ES-I3 (cell line): Measurements from ENCODE around the gene EN2.

Source experiments
- H3K36me3 ChIP-seq: 2 replicates; pipeline ENCODE4 v1.6.1; 2013; ENCODE audit warnings: mild to moderate bottlenecking, low read length, control low read depth, moderate library complexity; ENCODE audit not compliant: insufficient read depth
- H3K4me1 ChIP-seq: 2 replicates; pipeline ENCODE4 v1.6.1; 2013; ENCODE audit warnings: mild to moderate bottlenecking, control low read depth, low read length; ENCODE audit not compliant: insufficient read depth
- H3K9ac ChIP-seq: 2 replicates; pipeline ENCODE4 v1.6.1; 2013; ENCODE audit warnings: low read depth, mild to moderate bottlenecking, low read length, moderate library complexity
- H3K9me3 ChIP-seq: 2 replicates; pipeline ENCODE4 v1.6.1; 2013; ENCODE audit warnings: mild to moderate bottlenecking, low read length, moderate library complexity; ENCODE audit not compliant: control insufficient read depth, insufficient read depth

The EN2 gene

DNA sequence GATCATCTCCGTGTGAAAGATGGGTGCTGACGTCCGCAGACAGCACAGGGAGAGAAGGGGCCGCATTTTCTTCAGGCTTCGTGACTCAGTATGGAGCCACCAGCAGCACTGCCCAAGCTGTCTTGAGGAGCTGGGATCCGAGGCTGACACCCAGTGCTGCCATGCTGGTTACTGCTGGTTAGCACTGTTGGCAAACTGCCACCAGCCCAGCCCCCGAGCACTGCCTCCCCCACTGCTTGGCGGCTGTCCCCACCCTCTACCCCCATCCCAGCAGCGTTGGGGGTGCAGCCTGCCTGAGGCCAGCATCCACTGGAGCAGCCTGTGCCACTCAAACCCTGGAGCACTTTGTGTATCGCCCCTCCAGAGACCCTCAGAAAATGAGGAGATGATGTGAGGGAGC lies 35.8 kb upstream of the EN2 start:
- H3K4me1 ChIP-seq, result no peaks in the 10 kb centered on the region

GRCh38 chr7:155422599-155423336 lies 35.2 kb upstream of the EN2 start:
- no peak overlapping the region for H3K9ac ChIP-seq
- H3K4me1 ChIP-seq, result no peaks in the 10 kb centered on the region
- H3K9me3 ChIP-seq, result no peaks in the 10 kb centered on the region
- no peaks in the 10 kb centered on the region for H3K36me3 ChIP-seq

More for the DNA sequence above, 35.8 kb upstream of the EN2 start:
- Histone ChIP-seq H3K9ac (no peak overlapping the region), H3K9me3 (no peaks in the 10 kb centered on the region), H3K36me3 (no peaks in the 10 kb centered on the region)

GRCh38 chr7:155423337-155424285 lies 34.3 kb upstream of the EN2 start:
- Histone ChIP-seq H3K9me3 (no peaks in the 10 kb centered on the region), H3K4me1 (no peaks in the 10 kb centered on the region), H3K36me3 (no peaks in the 10 kb centered on the region), H3K9ac (no peak overlapping the region)

GRCh38 chr7:155424301-155425010 lies 33.5 kb upstream of the EN2 start:
- Histone ChIP-seq H3K9ac (no peak overlapping the region), H3K36me3 (no peaks in the 10 kb centered on the region), H3K9me3 (no peaks in the 10 kb centered on the region), H3K4me1 (no peaks in the 10 kb centered on the region)

DNA sequence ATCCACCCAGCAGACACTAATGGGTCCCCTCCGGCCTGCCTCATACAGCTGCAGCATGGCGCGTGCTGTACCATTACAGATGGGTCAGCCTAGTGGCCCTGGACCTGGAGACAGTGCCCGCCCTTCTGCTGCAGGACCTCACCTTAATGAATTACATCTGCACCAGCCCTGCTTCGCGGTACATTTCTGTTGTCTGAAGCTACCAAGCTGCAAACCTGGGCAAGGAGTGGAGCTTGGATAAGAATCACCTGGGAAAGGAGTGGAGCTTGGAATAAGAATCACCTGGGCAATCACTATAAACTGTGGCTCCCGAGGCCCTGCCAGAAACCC lies 33.0 kb upstream of the EN2 start:
- Histone ChIP-seq H3K9ac (no peak overlapping the region), H3K36me3 (no peaks in the 10 kb centered on the region), H3K4me1 (no peaks in the 10 kb centered on the region), H3K9me3 (no peaks in the 10 kb centered on the region)

- Histone ChIP-seq H3K4me1 (no peaks in the 10 kb centered on the region), H3K9me3 (no peaks in the 10 kb centered on the region), H3K9ac (no peak overlapping the region), H3K36me3 (no peaks in the 10 kb centered on the region)
Observed at GRCh38 chr7:155425887-155426286, 32.0 kb upstream of the EN2 start.

DNA sequence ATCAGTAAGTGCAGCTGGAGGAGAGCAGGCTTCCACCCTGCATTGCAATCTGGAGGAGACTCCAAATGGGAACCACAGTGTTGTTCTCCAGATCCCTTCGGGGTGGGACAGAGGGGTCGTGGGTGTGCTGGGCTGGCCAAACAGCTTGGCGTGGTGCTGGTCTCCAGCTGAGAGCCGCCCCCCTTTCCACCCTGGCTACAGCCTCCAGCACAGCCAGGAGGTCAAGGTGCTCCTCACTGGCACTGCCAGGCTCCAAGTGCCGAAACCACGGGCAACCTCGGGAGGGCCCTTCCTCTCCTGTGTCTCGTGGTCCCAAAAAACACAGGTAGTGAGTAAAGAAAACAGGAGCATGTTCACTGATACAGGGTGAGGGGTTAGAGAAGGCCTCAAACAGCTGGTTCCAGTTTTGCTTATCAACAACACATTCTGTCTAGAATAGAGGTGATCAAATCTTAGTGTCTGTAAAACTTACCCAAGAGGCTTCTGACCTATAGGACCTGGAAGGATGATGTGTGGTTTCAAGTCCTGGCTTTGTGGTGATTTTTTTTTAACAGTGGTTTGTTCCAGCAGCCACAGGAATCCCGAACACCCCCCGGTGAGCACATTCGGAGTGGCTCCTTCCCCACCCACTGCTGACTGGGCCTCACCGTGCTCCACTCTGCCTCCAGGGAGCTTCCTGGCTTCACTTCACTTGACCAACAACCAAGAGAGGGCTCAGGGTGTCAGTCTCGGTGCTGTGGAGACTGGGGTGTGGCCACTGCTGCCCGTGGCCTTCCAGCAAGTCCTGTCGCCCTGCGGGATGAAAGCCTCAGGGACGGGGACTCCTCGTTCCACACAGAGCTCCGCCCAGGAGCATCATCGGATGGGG lies 31.2 kb upstream of the EN2 start:
- Histone ChIP-seq H3K9ac (no peak overlapping the region), H3K4me1 (no peaks in the 10 kb centered on the region), H3K36me3 (no peaks in the 10 kb centered on the region), H3K9me3 (no peaks in the 10 kb centered on the region)

DNA sequence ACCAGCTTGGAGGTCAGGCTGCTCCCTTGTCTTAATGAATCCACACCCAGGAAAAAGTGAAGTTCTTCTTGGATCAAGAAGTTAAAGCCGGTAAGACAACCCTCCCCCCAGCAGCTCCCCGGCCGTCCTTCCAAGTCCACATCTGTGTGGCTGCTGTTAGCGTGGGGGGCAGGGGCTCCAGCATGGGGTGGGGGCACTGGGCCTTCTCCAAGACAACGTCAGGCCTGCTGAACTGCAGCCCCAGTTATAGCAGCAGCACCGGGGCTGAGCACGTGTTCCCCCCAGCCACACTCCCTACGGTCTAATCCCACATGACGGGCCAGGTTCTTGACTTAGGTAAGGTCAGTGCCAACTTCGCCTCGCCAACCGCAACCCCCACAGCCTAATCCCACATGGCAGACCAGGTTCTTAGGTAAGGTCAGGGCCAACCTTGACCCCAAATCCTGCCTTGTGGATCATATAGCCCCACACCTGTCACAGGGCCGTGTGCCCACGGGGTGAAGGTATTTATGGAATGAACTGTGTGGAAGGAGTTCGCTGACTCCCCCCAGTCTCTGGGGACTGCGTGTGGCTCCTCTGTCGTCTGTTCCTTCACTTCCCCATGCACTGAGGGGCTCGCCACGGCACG lies 30.4 kb upstream of the EN2 start:
- H3K4me1 ChIP-seq, result no peaks in the 10 kb centered on the region
- no peaks in the 10 kb centered on the region for H3K36me3 ChIP-seq
- no peaks in the 10 kb centered on the region for H3K9me3 ChIP-seq
- H3K9ac ChIP-seq, result no peak overlapping the region

DNA sequence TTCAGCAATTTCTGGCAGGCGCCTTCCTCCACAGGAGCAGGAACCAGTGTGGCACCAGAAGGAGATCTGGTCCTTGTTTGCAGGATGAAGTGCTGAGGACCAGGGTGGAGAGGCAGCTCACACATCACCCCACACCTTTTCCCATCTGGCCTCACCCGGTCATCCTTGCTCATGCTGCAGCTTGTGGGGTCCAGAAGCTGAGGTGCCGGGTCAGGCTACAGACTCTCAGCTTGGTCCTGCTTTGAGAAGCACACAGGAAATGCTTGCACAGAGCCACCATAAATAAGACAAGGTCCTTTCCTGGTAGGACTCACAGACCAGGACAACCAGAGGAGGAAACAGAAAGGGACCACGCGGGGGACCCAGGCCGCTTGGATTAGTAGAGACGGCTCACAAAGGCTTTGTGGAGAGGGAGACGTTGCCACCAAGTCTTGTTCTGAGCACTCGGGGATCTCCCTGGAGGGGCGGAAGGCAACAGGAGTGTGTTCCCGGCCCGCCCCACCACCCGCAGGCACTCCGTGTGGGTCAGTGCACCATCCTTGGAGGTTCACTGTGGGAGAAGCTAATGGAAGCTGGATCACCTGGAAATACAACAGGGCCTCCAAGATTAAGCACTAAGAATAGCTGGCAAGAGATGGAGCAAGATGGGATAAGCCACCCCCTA lies 29.6 kb upstream of the EN2 start:
- H3K36me3 ChIP-seq, result no peaks in the 10 kb centered on the region
- no peak overlapping the region for H3K9ac ChIP-seq

GRCh38 chr7:155429651-155430050 lies 28.3 kb upstream of the EN2 start:
- no peaks in the 10 kb centered on the region for H3K36me3 ChIP-seq
- no peak overlapping the region for H3K9ac ChIP-seq
- no peaks in the 10 kb centered on the region for H3K9me3 ChIP-seq
- no peaks in the 10 kb centered on the region for H3K4me1 ChIP-seq

More for the DNA sequence above, 29.6 kb upstream of the EN2 start:
- no peaks in the 10 kb centered on the region for H3K4me1 ChIP-seq
- H3K9me3 ChIP-seq, result no peaks in the 10 kb centered on the region

- Histone ChIP-seq H3K9ac (no peak overlapping the region), H3K9me3 (no peaks in the 10 kb centered on the region), H3K36me3 (no peaks in the 10 kb centered on the region), H3K4me1 (no peaks in the 10 kb centered on the region)
Observed at GRCh38 chr7:155430606-155431005, 27.3 kb upstream of the EN2 start.

- H3K9ac ChIP-seq, result no peak overlapping the region
- no peaks in the 10 kb centered on the region for H3K4me1 ChIP-seq
- no peaks in the 10 kb centered on the region for H3K9me3 ChIP-seq
- H3K36me3 ChIP-seq, result no peaks in the 10 kb centered on the region
Observed at GRCh38 chr7:155431231-155431630, 26.7 kb upstream of the EN2 start.

DNA sequence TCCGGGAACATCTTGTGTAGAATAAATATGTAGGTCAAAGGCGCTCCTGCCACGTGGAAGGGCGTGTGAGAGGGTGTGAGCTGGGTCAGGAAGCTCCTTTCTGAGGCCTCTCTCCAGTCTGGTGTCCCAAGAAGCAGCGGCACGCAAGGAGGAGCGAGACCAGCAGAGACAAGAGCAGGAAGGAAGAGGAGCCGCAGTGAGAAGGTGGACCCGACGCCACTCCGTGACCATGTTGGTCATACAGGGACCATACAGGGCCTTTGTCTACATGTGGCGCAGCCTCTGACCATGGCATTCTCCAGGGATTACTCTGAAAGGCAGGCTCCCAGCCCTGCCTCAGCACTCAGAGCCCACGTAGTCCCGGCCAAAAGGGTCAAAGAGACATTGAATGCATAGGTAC lies 26.2 kb upstream of the EN2 start:
- no peaks in the 10 kb centered on the region for H3K36me3 ChIP-seq
- H3K9me3 ChIP-seq, result no peaks in the 10 kb centered on the region
- no peaks in the 10 kb centered on the region for H3K4me1 ChIP-seq
- no peak overlapping the region for H3K9ac ChIP-seq
